LNCaP clone FGC (cell line): ENCODE data around the gene ST7.

Experiments
- DNase-seq: peaks from one replicate; pipeline ENCODE4 v3.0.0-alpha.2; 2011; ENCODE audit warnings: low read depth
- H3K4me3 ChIP-seq: 2 replicates; pipeline ENCODE4 v1.5.1; 2011; ENCODE audit warnings: mild to moderate bottlenecking, low read depth, low read length, control low read depth
- TF ChIP-seq, protein P1 (sequence below): IDR thresholded peaks from 2 replicates; pipeline ENCODE4 v1.5.1; 2012; ENCODE audit warnings: mild to moderate bottlenecking; ENCODE audit not compliant: control insufficient read depth, insufficient read depth; ENCODE audit errors: extremely low read depth

ST7 gene

DNA sequence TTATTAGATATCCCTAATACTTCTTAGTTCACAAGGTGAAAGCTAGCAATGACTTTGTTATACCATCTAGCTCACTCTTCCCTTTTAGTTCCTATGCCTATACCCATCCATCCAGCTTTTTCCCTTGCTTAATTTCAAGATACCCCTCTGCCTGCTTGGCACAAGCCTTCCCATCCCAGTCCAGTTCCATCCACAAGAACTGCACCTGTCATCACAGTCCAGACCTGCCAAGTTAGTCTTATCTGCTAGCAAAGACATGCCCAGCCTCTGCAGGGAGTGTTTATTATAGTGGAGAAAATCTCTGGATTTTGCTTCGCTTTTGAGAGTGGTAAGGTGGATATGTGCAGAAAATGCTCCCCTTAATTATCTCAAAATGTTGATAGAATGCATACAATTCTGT, 158.2 kb downstream of the ST7 start:
- no peak for DNase-seq
- TF ChIP-seq, protein P1, sequence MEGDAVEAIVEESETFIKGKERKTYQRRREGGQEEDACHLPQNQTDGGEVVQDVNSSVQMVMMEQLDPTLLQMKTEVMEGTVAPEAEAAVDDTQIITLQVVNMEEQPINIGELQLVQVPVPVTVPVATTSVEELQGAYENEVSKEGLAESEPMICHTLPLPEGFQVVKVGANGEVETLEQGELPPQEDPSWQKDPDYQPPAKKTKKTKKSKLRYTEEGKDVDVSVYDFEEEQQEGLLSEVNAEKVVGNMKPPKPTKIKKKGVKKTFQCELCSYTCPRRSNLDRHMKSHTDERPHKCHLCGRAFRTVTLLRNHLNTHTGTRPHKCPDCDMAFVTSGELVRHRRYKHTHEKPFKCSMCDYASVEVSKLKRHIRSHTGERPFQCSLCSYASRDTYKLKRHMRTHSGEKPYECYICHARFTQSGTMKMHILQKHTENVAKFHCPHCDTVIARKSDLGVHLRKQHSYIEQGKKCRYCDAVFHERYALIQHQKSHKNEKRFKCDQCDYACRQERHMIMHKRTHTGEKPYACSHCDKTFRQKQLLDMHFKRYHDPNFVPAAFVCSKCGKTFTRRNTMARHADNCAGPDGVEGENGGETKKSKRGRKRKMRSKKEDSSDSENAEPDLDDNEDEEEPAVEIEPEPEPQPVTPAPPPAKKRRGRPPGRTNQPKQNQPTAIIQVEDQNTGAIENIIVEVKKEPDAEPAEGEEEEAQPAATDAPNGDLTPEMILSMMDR: no peak
- H3K4me3 ChIP-seq: no peak overlapping the region

- no peak for DNase-seq
- TF ChIP-seq, protein P1: no peak
- no peak overlapping the region for H3K4me3 ChIP-seq
These were observed 159.3 kb downstream of the ST7 start for GRCh38 chr7:117112640-117113039.

DNA sequence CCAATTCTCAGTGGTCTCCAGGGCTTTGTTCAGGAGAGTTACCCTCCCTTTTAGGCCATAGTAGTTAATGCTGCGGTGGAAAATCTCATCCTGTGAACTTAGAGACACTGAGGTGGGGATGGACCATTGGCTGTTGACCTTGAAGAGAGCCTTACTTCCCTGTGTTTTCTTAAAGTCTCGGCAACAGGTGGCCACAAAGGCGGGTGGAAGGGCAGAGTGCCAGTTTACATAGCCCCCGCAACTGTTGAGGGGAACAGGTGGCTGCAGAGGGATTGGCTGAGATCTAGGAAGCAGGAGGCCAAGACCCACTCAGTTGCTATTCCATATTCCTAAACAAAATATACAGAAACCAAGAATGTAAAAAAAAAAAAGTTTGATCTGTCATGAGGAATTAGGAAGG, 160.6 kb downstream of the ST7 start:
- TF ChIP-seq, protein P1: no peak
- H3K4me3 ChIP-seq: no peak overlapping the region
- no peak for DNase-seq

DNA sequence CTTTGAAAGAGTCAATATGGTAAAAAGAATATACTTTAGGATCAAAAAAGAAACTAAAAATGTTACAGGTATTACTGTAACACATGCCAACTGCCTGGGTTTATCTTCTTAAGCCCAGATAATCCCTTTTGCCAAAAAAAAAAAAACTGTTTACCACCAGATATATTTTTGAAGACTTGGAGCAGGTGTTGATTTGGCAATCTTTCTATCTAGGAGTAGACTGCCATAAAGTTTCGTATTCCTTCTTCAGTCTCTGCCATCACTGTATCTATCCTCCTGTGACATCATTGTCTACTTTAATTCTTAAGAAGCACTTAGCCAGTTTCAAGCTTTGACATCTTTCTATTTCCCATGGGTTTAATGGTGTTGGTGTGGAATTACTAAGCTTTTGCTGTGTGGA, 161.0 kb downstream of the ST7 start:
- peak; percentile 18 for DNase-seq
- TF ChIP-seq, protein P1: no peak
- H3K4me3 ChIP-seq: no peak overlapping the region

GRCh38 chr7:117116211-117116610, 162.9 kb downstream of the ST7 start:
- no peak overlapping the region for H3K4me3 ChIP-seq
- no peak for DNase-seq
- TF ChIP-seq, protein P1: no peak

DNA sequence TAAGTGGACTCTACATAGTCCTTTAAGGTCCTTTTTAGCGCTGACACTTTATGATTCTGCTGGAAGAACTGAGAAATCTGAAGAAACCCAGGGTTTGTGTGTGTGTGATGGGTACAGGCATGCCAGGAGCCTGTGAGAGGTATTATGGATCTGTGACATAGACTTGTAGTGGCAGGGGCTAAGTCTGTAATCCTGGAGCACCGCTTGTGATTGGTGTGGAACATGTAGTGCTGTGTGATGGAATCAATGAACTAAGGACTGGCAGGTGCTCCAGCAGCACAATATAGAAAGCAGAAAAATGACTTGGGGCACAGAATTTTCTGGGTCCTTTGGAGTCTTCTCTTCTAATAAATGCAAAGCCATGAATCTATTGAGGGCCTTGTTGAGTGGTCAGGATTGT, 163.9 kb downstream of the ST7 start:
- TF ChIP-seq, protein P1: no peak
- no peak for DNase-seq
- no peak overlapping the region for H3K4me3 ChIP-seq

- no peak for DNase-seq
- TF ChIP-seq, protein P1: no peak
- no peak overlapping the region for H3K4me3 ChIP-seq
These were observed 165.4 kb downstream of the ST7 start for GRCh38 chr7:117118579-117119180.
